HUES48 (cell line): Measurements from ENCODE around the gene TSTD2.

Experiments
- H3K27ac ChIP-seq: one replicate; pipeline ENCODE4 v1.7.0; 2013; ENCODE audit warnings: low read depth, low read length, inconsistent platforms
- H3K27me3 ChIP-seq: 2 replicates; pipeline ENCODE4 v1.6.1; 2013; ENCODE audit warnings: mild to moderate bottlenecking, low read length; ENCODE audit not compliant: control insufficient read depth, insufficient read depth
- H3K36me3 ChIP-seq: 2 replicates; pipeline ENCODE4 v1.6.1; 2013; ENCODE audit warnings: low read length; ENCODE audit not compliant: control insufficient read depth, insufficient read depth
- H3K4me1 ChIP-seq: 2 replicates; pipeline ENCODE4 v1.6.1; 2013; ENCODE audit warnings: mild to moderate bottlenecking, low read length; ENCODE audit not compliant: control insufficient read depth, insufficient read depth
- H3K4me3 ChIP-seq: 2 replicates; pipeline ENCODE4 v1.5.1; 2013; ENCODE audit warnings: mild to moderate bottlenecking, low read depth, low read length
- H3K9ac ChIP-seq: 2 replicates; pipeline ENCODE4 v1.6.1; 2013; ENCODE audit warnings: mild to moderate bottlenecking, low read depth, low read length, moderate library complexity
- H3K9me3 ChIP-seq: 2 replicates; pipeline ENCODE4 v1.6.1; 2013; ENCODE audit warnings: low read length; ENCODE audit not compliant: control insufficient read depth, insufficient read depth

Gene TSTD2

DNA sequence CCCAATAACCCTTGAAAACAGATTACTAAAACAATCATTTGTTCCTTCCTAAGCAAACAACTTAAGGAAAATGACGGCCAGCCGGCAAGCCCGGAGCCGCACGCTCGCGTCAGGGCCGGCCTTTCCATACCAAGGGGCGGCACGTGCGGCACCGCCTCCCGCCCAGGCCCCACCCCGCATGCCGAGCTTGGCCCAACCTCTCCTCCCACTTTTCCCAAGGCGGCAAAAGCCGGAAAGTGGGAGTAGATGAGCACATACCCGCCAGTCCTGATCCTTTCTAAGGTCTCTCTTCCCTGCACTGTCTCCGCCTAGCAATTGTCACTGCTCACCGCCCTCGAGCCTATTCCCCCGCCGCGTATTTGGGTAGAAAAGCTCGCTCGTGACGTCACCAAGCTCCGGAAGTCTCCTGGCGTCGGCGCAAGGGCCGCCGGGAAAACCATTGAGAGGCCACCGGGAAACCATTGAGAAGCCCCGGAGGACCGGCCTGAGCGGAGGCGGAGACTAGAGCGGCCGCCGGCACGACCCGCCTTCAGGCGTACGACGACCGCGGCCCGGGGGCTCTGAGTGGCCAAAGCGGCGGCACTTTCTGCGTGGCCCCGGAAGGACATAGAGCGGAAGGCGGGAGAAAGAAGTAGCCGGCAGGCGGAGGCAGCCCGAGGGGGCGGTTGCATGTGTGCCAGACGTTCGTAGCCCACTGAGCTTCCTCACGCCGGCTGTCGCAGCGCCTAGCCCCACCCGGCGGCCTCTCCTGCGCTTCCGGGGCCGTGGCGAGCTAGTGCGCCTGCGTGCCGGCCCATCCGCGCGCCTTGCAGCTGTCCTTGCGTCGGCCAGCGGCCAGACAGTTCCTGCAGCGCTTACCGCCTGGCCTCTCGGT, at the start of gene TSTD2, which contains the start of gene NCBP1:
TSS of gene TSTD2 (minus strand) at position 384 of the 874 bp plus-strand sequence. CDS start 5,806 bp downstream, outside the sequence.
TSS of gene NCBP1 (plus strand) at position 837 of the 874 bp plus-strand sequence. CDS start 61 bp downstream, outside the sequence.
- Histone ChIP-seq H3K4me1 (peaks cover 37% of the 10 kb centered on the region), H3K4me3 (peak within 1 kb of the TSS; percentile 94), H3K27me3 (no peaks in the 10 kb centered on the region), H3K27ac (peak within 1 kb of the TSS; percentile 100), H3K9ac (peak within 1 kb of the TSS; percentile 97), H3K36me3 (no peaks in the 10 kb centered on the region), H3K9me3 (no peaks in the 10 kb centered on the region)

DNA sequence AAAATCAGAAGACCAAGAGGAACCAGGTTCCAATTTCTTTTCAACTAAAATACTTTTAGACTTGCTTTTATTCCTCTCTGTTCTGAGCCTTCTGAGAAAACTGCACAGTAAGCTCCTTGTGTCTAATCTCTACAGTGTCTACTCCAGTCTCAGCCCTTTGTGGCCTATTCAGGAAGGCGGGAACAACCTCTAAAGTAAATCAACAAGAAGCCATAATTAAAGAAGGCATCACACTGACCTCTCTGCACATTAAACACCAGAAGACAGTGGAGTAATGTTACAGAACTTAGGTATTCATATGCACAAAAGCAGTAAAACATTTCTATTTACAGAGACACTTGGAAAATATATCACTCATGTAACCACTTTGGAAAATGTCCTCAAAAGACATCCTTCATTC, 49.1 kb upstream of the TSTD2 start:
- H3K27ac ChIP-seq: no peak overlapping the region
- no peaks in the 10 kb centered on the region for H3K27me3 ChIP-seq
- peaks cover 17% of the 10 kb centered on the region for H3K36me3 ChIP-seq
- no peaks in the 10 kb centered on the region for H3K4me1 ChIP-seq
- H3K9ac ChIP-seq: no peak overlapping the region
- no peaks in the 10 kb centered on the region for H3K9me3 ChIP-seq
- H3K4me3 ChIP-seq: no peak overlapping the region

DNA sequence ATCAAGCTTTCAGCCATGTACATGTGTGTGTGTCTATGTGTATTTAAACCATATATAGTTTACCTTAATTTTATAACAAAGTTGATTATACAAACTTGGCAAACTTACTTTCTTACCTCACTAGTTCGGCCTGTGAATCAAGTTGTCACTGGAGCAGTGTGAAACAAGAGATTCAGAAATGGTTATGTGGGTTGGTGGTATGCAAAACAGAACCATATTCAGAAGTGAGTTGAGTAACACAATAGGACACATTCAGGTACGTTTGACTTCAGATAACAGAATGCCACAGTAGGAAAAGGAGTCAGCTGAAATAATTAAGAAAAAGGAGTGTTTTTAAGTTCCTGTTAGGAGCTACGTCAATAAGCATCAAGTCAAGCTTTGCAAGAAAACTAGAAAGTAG, 42.5 kb upstream of the TSTD2 start:
- Histone ChIP-seq H3K9me3 (no peaks in the 10 kb centered on the region), H3K36me3 (peaks cover 63% of the 10 kb centered on the region), H3K27me3 (no peaks in the 10 kb centered on the region), H3K9ac (no peak overlapping the region), H3K4me1 (no peaks in the 10 kb centered on the region), H3K4me3 (no peak overlapping the region), H3K27ac (no peak overlapping the region)

DNA sequence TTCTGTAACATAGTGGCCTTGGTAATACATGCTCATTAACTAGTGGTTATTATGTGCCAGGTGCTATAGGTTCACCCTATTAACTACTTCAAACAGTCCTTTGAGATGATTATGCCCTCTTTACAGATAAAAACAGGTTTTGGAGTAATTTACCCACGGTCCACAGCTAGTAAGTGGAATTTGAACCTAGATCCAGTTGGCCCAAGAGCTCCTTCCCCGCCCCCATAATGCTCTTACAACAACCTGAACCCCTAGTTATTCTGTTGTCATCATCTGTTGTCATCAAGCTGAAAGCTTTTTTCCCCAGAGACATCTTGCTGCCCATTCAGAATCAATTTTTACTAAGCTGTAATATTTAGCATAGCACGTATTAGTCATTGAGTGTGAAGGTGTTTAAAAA, 40.8 kb upstream of the TSTD2 start:
- Histone ChIP-seq H3K36me3 (peaks cover 80% of the 10 kb centered on the region), H3K9me3 (no peaks in the 10 kb centered on the region), H3K4me1 (no peaks in the 10 kb centered on the region), H3K4me3 (no peak overlapping the region), H3K9ac (no peak overlapping the region), H3K27me3 (no peaks in the 10 kb centered on the region), H3K27ac (no peak overlapping the region)

DNA sequence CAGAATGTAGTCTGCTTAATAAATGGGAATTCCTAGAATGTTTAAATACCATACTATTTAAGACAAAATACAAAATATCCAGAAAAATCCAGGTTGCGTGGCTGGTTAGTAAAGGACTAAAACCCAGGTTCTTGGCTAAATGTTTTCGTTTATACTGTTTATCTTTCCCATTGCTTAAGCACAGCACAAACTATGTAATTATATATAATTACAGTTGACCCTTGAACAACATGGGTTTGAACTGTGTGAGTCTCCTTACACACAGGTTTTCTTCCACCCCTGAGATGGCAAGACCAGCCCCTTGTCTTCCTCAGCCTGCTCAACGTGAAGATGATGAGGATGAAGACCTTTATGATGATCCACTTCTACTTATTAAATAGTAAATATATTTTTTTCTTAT, 39.2 kb upstream of the TSTD2 start:
- no peaks in the 10 kb centered on the region for H3K4me1 ChIP-seq
- H3K4me3 ChIP-seq: no peak overlapping the region
- H3K27me3 ChIP-seq: no peaks in the 10 kb centered on the region
- H3K9ac ChIP-seq: no peak overlapping the region
- no peak overlapping the region for H3K27ac ChIP-seq
- H3K36me3 ChIP-seq: peaks cover 95% of the 10 kb centered on the region
- H3K9me3 ChIP-seq: no peaks in the 10 kb centered on the region

DNA sequence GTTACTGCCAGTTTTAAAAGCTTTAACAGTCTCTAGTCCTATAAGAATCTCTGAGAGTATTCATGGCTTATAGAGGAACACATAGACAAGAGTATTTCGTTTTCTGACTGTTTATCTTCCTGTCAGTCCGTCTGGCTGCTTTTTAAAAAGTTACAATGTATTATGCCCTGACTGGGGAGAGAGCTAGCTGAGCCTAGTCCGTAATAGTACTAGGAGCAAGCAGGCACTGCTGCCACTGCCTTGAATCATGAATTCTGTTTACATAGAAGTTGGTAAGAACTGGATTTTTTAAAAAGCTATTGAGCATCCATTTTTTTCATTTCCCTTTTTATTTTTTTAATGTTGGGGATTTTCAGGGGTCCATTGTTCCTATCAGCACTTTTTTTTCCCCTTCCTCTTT, 37.4 kb upstream of the TSTD2 start:
- no peak overlapping the region for H3K9ac ChIP-seq
- no peaks in the 10 kb centered on the region for H3K9me3 ChIP-seq
- H3K4me1 ChIP-seq: no peaks in the 10 kb centered on the region
- no peak overlapping the region for H3K4me3 ChIP-seq
- H3K36me3 ChIP-seq: peaks cover 99% of the 10 kb centered on the region
- no peak overlapping the region for H3K27ac ChIP-seq
- no peaks in the 10 kb centered on the region for H3K27me3 ChIP-seq

DNA sequence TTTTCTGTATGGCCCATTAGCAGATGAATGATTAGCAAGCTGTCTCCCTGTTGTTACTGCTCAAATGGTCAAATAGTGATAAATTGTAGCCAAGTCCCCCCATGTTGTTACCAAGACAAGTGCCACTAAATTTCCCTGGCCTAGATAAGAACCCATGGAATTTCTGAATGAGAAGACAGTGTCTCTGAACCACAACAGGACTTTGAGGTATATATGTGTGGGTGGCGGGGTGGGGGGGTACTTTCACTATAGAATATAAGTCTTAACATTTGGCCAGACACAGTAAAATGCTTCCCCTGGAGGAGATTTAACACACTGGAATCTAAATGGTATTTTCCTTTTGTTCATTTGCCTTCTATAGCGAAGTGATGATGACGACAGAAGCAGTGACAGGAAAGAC, 35.3 kb upstream of the TSTD2 start:
- H3K36me3 ChIP-seq: peaks cover 97% of the 10 kb centered on the region
- H3K9me3 ChIP-seq: no peaks in the 10 kb centered on the region

DNA sequence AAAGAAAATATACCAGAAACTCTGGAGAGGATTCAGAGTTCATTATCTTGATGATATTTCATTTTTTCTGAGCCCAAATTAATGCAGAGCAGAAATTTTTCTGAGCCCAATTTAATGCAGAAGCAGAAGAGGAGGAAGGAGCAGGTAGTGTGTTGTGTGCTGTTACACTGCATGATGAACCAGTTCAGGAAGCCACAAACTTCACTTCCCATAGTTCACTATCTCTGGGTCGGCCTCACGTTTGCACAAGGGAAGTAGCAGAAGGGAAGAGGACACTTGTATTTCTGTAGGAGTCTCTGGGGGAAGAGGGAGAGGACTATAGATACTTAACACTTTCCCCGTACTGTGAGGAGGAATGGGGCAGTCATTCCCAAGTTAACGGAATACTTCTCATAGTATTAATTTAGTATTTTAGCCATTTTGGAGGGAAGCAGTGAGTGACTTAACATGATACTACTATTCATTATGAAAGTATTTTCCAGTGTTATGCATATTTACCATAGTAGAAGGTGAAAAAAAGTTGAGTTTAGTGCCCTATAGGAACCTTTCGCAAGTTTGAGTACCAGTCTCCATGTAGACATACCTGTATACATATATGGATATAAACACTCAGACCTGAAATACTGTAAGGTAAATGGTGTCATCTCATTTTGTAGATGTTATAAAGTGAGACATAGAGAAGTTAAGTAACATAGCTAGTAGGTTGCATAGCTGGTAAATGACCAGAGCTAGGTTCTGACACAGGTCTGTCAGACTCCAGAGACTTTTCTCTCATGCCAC, 33.9 kb upstream of the TSTD2 start:
- Histone ChIP-seq H3K9ac (no peak overlapping the region), H3K4me3 (no peak overlapping the region), H3K36me3 (peaks cover 96% of the 10 kb centered on the region), H3K4me1 (no peaks in the 10 kb centered on the region), H3K9me3 (no peaks in the 10 kb centered on the region), H3K27me3 (no peaks in the 10 kb centered on the region), H3K27ac (no peak overlapping the region)

More for the DNA sequence above, 35.3 kb upstream of the TSTD2 start:
- Histone ChIP-seq H3K9ac (no peak overlapping the region), H3K27me3 (no peaks in the 10 kb centered on the region), H3K27ac (no peak overlapping the region), H3K4me3 (no peak overlapping the region), H3K4me1 (no peaks in the 10 kb centered on the region)

DNA sequence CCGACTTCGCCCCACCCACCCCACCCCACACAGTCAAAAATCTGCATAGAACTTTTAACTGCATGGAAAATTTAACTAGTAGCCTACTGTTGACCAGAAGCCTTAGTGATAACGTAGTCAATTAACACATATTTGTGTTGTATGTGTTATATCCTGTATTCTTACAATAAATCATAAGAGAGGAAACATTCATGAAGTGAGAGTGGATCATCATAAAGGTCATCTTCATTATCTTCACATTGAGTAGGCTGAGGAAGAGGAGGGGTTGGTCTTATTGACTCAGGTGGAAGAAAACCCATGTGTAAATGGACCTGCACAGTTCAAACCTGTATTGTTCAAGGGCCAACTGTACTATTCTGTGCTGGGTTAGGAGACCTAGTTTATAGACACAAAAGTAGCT, 32.6 kb upstream of the TSTD2 start:
- no peaks in the 10 kb centered on the region for H3K27me3 ChIP-seq
- H3K9ac ChIP-seq: no peak overlapping the region
- peaks cover 96% of the 10 kb centered on the region for H3K36me3 ChIP-seq
- H3K27ac ChIP-seq: no peak overlapping the region
- no peaks in the 10 kb centered on the region for H3K9me3 ChIP-seq
- no peak overlapping the region for H3K4me3 ChIP-seq
- no peaks in the 10 kb centered on the region for H3K4me1 ChIP-seq

DNA sequence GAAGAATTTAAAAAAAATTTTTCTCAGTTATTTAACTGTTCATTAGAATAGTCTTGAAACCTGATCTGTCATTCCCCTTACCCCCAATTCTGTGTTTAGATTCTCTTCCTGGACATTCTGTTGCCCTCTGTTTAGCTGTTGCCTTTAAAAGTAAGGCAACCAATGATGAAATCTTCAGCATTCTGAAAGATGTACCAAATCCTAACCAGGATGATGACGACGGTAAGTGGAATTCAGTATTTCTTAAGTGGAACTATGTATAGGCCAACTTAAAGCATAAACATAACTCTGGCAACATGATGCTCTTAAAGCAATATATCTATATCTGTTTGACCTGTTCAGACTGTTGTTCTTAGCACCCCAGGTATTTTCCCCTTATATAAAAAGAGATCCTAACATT, 27.7 kb upstream of the TSTD2 start:
- H3K9ac ChIP-seq: no peak overlapping the region
- no peaks in the 10 kb centered on the region for H3K4me1 ChIP-seq
- no peaks in the 10 kb centered on the region for H3K9me3 ChIP-seq
- no peaks in the 10 kb centered on the region for H3K27me3 ChIP-seq
- no peak overlapping the region for H3K4me3 ChIP-seq
- H3K27ac ChIP-seq: no peak overlapping the region
- peaks cover 94% of the 10 kb centered on the region for H3K36me3 ChIP-seq

DNA sequence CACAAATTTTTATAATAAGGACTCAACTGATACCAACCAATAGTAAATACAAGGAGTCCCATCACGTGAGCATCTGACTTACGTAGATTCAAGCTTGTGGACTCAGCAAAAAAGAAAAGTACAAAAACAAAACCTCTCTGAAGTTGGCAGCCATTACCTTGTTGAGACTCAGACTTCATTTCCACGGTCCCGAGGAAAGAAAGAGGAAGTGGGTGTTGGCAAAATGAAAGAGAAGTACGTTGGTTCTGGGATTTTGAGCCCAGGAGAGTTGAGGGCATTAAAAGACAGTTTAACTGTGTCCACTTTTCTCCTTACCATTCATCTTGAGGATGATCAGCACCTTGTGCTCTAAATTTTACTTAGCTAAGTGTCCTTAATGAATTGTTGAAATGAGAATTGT, 27.2 kb upstream of the TSTD2 start:
- Histone ChIP-seq H3K27ac (no peak overlapping the region), H3K27me3 (no peaks in the 10 kb centered on the region), H3K4me1 (no peaks in the 10 kb centered on the region), H3K4me3 (no peak overlapping the region), H3K9ac (no peak overlapping the region), H3K9me3 (no peaks in the 10 kb centered on the region), H3K36me3 (peaks cover 95% of the 10 kb centered on the region)
